ENCODE results near the gene OTX1. TPM values are rescaled to one million over a fixed set of nuclear protein-coding genes. Genes with fewer than 3 reads are reported as not detected.
"Not testable (repeated sequence)": the region's sequence is repeated elsewhere in the genome, so short reads cannot be mapped to it uniquely, and the experiment has no call there.

The OTX1 gene
- total RNA-seq, 4 donors from 2014 or later: not detected

GRCh38 chr2:63073994-63074393 lies 23.4 kb downstream of the OTX1 start:
- Histone ChIP-seq H3K4me1 (no peaks in the 10 kb centered on the region), H3K27me3 (no peaks in the 10 kb centered on the region), H3K4me3 (no peak overlapping the region), H3K9me3 (no peaks in the 10 kb centered on the region), H3K27ac (no peak overlapping the region), H3K36me3 (no peaks in the 10 kb centered on the region)
- DNase-seq: no peak
- TF ChIP-seq CTCF (IDR thresholded peaks at IDR 0.05) (no peak), POLR2A (IDR thresholded peaks at IDR 0.05) (no peak)

- not testable (repeated sequence) for DNase-seq, H3K4me3 ChIP-seq, H3K36me3 ChIP-seq, H3K27ac ChIP-seq, H3K4me1 ChIP-seq, H3K9me3 ChIP-seq, H3K27me3 ChIP-seq
Measured at GRCh38 chr2:63074399-63074798, 23.8 kb downstream of the OTX1 start.

- Histone ChIP-seq H3K27me3 (no peaks in the 10 kb centered on the region), H3K27ac (no peak overlapping the region), H3K4me3 (no peak overlapping the region), H3K4me1 (no peaks in the 10 kb centered on the region), H3K36me3 (no peaks in the 10 kb centered on the region), H3K9me3 (no peaks in the 10 kb centered on the region)
- TF ChIP-seq POLR2A (IDR thresholded peaks at IDR 0.05) (no peak), CTCF (IDR thresholded peaks at IDR 0.05) (no peak)
- DNase-seq: no peak
Measured at GRCh38 chr2:63078852-63079606, 28.4 kb downstream of the OTX1 start.

GRCh38 chr2:63081404-63081803 lies 30.8 kb downstream of the OTX1 start:
- TF ChIP-seq CTCF (IDR thresholded peaks at IDR 0.05): no peak
- TF ChIP-seq POLR2A (IDR thresholded peaks at IDR 0.05): no peak
- Histone ChIP-seq H3K36me3 (no peaks in the 10 kb centered on the region), H3K4me1 (no peaks in the 10 kb centered on the region), H3K9me3 (no peaks in the 10 kb centered on the region), H3K27me3 (no peaks in the 10 kb centered on the region), H3K4me3 (no peak overlapping the region), H3K27ac (no peak overlapping the region)
- no peak for DNase-seq

GRCh38 chr2:63086687-63087086 lies 36.1 kb downstream of the OTX1 start:
- no peaks in the 10 kb centered on the region for H3K36me3 ChIP-seq
- H3K27ac ChIP-seq: no peak overlapping the region
- H3K27me3 ChIP-seq: no peaks in the 10 kb centered on the region
- no peaks in the 10 kb centered on the region for H3K4me1 ChIP-seq
- no peak for TF ChIP-seq CTCF (IDR thresholded peaks at IDR 0.05)
- no peak for TF ChIP-seq POLR2A (IDR thresholded peaks at IDR 0.05)
- no peaks in the 10 kb centered on the region for H3K9me3 ChIP-seq
- no peak for DNase-seq
- no peak overlapping the region for H3K4me3 ChIP-seq

- Histone ChIP-seq H3K4me1 (no peaks in the 10 kb centered on the region), H3K27ac (no peak overlapping the region), H3K4me3 (no peak overlapping the region), H3K36me3 (no peaks in the 10 kb centered on the region), H3K9me3 (no peaks in the 10 kb centered on the region), H3K27me3 (no peaks in the 10 kb centered on the region)
- TF ChIP-seq POLR2A (IDR thresholded peaks at IDR 0.05) (no peak), CTCF (IDR thresholded peaks at IDR 0.05) (no peak)
- DNase-seq: no peak
Measured at GRCh38 chr2:63092401-63092800, 41.8 kb downstream of the OTX1 start.
